ENCODE results near the gene OSBP. TPM values are rescaled to one million over a fixed set of nuclear protein-coding genes. Genes with fewer than 3 reads are reported as not detected.

OSBP gene
- total and polyA plus RNA-seq, 2 donors (not counting 1 experiment from before 2014, with no cell fraction given), result 12.6 to 40.2 TPM

DNA sequence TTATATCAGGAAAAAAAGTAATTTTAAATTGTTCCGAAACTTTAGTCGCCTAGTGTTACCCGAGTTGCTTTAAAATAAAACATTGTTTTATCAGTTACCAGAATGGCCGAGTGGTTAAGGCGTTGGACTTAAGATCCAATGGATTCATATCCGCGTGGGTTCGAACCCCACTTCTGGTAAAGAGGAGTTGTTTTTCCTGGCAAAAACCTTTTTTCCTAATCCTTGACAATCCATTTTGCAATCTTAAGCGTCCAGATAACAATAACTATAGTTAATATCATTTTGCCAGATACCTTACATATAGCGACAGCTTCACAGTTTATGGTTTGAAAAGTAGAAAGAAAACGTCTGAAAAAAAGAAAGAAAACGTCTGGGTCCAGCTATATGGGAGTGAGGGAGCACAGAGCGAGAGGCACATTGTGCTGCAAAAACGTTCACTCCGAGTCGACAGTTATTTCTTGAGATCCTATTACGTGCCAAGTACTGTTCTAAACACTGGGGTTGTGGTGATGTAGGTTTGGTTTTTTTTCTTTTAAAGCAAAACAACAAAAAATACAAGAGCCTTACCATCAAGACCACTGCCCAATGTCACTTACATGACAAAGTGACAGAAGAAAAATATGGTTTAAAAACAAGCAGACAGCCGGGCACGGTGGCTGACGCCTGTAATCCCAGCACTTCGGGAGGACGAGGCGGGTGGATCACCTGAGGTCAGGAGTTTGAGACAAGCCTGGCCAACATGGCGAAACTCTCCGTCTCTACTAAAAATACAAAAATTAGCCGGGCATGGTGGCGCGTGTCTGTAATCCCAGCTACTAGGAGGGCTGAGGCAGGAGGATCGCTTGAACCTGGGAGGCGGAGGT, 63.7 kb downstream of the OSBP start:
- H3K4me2 ChIP-seq (replicated peaks; ENCODE audit: low read depth, low read length, poor library complexity, severe bottlenecking), result peak overlapping the region; percentile 77
- CTCF ChIA-PET, result interaction anchor here (0.7 to 3.6 kb wide), 4 partner anchors 9 to 63 kb away, joined by 3 to 18 read pairs (median 4); no protein-coding TSS in a partner anchor
- peaks cover 0 to 11% (median 0%) of the 10 kb centered on the region in 3 donors for H3K9me3 ChIP-seq (ENCODE audit: control extremely low read depth in 1 of 3, control insufficient read depth in 2 of 3, insufficient read depth in 1 of 3, low read length in 2 of 3)
- POLR2A ChIA-PET, result interaction anchor here (1.0 kb wide), 1 partner anchor 14 kb away, joined by 3 read pairs; no protein-coding TSS in a partner anchor
- DNase-seq, result no peak
- H3K79me2 ChIP-seq (ENCODE audit: control insufficient read depth, insufficient read depth, low read length), result no peaks in the 10 kb centered on the region
- Mint-ChIP-seq H3K4me1 (peaks cover 43% of the 10 kb centered on the region), H3K9me3 (ENCODE audit: insufficient read depth) (no peaks in the 10 kb centered on the region), H3K27me3 (no peaks in the 10 kb centered on the region), H3K27ac (peak overlapping the region; percentile 32), H3K4me3 (peak overlapping the region; percentile 88)
- 67% methylated on average over 10 of the region's 30 CpGs for WGBS (ENCODE audit: insufficient coverage)
- peaks cover 24 to 32% of the 10 kb centered on the region in 2 donors for H3K4me1 ChIP-seq (ENCODE audit: control insufficient read depth in 2 of 2, insufficient read depth in 2 of 2, low read length in 2 of 2)
- no peak for ATAC-seq (ENCODE audit: low read depth)
- H3K9ac ChIP-seq (ENCODE audit: low read length), result peak overlapping the region; percentile 71
- no peak overlapping the region for H3K27ac ChIP-seq (ENCODE audit: low read length in 2 of 2)
- peaks cover 0 to 8% (median 3%) of the 10 kb centered on the region in 4 experiments for H3K27me3 ChIP-seq (replicated peaks in 1 of 4; ENCODE audit: control extremely low read depth in 1 of 4, control insufficient read depth in 3 of 4, insufficient read depth in 4 of 4, low read length in 3 of 4)
- peak overlapping the region; percentile 57 for H2AFZ ChIP-seq (ENCODE audit: insufficient read depth, low read depth, low read length, poor library complexity, severe bottlenecking)
- peak overlapping the region; percentile 46 to 87 (median 76) for H3K4me3 ChIP-seq (ENCODE audit: control extremely low read depth in 1 of 5, extremely low read depth in 1 of 5, insufficient read depth in 1 of 5, low read depth in 2 of 5, low read length in 4 of 5)
- TF ChIP-seq, protein P1, sequence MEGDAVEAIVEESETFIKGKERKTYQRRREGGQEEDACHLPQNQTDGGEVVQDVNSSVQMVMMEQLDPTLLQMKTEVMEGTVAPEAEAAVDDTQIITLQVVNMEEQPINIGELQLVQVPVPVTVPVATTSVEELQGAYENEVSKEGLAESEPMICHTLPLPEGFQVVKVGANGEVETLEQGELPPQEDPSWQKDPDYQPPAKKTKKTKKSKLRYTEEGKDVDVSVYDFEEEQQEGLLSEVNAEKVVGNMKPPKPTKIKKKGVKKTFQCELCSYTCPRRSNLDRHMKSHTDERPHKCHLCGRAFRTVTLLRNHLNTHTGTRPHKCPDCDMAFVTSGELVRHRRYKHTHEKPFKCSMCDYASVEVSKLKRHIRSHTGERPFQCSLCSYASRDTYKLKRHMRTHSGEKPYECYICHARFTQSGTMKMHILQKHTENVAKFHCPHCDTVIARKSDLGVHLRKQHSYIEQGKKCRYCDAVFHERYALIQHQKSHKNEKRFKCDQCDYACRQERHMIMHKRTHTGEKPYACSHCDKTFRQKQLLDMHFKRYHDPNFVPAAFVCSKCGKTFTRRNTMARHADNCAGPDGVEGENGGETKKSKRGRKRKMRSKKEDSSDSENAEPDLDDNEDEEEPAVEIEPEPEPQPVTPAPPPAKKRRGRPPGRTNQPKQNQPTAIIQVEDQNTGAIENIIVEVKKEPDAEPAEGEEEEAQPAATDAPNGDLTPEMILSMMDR (IDR thresholded peaks at IDR 0.05), result no peak
- TF ChIP-seq EZH2 (IDR thresholded peaks at IDR 0.05; ENCODE audit: borderline replicate concordance, insufficient read depth, low read depth, low read length, poor library complexity, severe bottlenecking), result no peak
- H3K36me3 ChIP-seq (replicated peaks in 1 of 2; ENCODE audit: control extremely low read depth in 1 of 2, control insufficient read depth in 1 of 2, extremely low read depth in 1 of 2, insufficient read depth in 2 of 2, low read length in 1 of 2), result no peaks in the 10 kb centered on the region
- intact Hi-C loops (cut with micrococcal nuclease), result loop anchor here (5.0 to 10.0 kb wide), 3 partner anchors 130 to 260 kb away; partner anchors contain the start of genes MRPL16 and STX3
- H4K20me1 ChIP-seq (ENCODE audit: control insufficient read depth, insufficient read depth, low read length, poor library complexity, severe bottlenecking), result no peaks in the 10 kb centered on the region

Measured in B cell (primary cell).